Endothelial cell of coronary artery (primary cell): Measurements from ENCODE around the gene RHEBL1. TPM values are rescaled to one million over a fixed set of nuclear protein-coding genes. Genes with fewer than 3 reads are reported as not detected.

Experiments
- total RNA-seq: library from RNA; depleted of rRNA; stranded (reverse); fragments of >200 nt; gene quantifications from 2 replicates; pipeline ENCODE4 v1.2.3, GENCODE V29; 2014

Gene RHEBL1, protein sequence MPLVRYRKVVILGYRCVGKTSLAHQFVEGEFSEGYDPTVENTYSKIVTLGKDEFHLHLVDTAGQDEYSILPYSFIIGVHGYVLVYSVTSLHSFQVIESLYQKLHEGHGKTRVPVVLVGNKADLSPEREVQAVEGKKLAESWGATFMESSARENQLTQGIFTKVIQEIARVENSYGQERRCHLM
- total RNA-seq = 0.94 and 2.1 TPM in 2 replicates

DNA sequence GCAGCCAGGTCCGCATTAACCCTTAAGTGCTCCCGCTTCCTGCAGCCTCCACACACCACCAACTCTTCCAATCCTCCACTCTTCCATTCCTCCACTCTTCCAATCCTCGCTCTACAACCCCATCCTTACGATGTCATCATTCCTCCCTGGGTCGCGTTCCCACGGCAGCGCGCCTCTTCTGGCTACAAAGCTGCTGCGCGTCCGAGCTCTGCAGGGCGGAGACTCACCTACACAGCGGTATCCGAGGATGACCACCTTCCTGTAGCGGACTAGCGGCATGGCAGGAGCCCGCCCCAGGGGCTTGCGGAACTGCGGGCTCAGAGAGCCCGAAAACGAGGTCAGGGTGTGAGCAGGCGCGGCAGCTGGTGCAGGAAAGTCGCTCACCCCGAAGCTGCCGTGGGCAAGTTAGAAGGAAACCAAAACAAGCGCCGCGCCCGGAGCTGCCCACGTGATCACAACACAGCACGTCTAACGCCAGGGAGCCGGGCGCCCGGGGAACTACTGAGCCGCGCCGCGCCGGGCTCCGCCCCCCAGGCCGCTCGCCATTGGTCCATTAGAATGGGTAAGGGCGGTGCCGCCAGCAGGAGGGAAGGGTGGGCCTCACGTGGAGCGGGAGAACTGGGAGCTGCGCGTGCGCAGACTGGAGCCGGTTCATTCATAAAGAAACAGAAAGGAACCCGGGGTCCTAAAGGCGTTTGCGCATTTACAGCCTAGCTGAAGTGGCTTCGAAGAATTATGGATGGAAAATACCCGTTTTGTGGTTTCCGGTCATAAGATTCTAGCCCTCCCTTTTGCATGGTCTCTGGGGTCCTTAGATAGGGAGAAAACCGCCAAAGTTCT is at the start of gene RHEBL1:
Gene RHEBL1 (minus strand): TSS at position 473 of the 840 bp plus-strand sequence. CDS start 194 bp downstream, at position 279.

DNA sequence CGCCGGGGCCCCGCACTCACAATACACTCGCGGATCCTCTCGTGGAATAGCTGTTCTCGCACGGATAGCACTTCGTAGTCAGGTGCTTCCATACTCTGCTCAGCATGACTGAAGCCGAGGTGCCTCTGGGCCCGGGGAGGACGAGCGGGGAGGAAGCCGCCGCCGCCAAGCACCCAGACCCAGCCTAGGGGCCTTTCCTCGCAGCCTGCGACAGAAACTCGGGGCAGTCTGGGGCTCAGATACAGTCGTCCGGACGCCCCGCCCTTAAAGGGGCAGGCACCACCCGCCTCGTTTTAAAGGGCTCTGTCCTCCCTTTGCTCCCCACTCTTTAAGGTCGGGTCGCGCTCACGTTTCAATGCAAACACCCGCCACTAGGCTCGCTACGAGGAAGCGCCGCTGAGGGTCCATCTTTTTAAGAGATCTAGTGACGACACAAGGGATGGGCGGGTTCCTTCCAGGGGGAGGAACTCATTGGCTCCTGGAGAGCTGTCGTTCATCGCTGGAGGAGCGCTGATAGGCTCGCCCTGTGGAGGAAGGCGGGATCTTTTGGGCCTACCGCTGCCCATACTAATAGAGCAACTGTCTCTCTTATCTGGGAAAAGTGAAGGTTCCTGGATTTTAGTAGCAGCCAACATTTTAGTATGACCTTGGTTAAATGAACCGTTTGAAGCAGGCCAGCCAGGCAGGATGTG is 40.8 kb upstream of the RHEBL1 start, which contains the start of gene LMBR1L:
Gene LMBR1L (minus strand): TSS at position 384 of the 692 bp plus-strand sequence. CDS start 292 bp downstream, at position 92.

DNA sequence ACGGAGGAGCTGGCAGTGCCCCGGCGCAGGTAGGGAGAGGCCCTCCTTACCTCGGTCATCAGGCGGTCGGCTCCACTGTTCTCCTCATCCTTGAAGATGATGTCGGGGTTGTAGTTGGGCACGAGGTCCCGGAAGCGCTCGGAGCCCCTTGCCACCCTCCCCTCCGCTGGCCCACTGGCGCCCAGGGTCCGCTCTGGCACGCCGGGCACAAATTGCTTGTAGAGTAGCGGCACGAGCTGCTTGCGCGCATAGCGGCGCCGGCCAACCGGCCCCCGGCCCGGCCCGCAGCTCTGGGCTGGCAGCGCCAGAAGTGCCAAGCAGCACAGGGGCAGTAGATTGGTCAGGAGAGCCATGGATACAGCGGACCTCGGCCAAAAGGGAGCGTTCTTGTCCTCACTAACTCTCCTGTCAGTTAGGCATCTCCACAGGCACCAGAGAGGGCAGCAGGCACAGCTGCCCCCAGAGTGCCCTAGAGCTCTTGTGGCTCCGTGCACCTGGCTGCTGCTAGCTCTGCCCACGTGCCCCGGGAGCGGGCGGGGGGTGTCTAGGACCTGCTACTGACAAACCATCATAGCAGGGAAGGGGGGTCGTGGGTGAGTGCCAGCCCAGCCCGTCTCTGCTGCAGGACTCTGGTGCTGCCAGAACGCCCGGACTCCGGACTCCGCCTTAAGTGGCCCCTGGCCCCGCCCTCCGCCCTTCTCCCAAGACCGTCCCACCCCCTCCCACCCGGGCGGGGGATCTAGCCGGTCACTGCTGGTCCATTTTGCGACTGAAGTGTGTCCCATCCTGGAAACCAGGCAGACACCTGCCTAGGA is 24.6 kb upstream of the RHEBL1 start, which contains the start of gene DHH:
Gene DHH (minus strand): TSS at position 642 of the 815 bp plus-strand sequence. CDS start 289 bp downstream, at position 353.

DNA sequence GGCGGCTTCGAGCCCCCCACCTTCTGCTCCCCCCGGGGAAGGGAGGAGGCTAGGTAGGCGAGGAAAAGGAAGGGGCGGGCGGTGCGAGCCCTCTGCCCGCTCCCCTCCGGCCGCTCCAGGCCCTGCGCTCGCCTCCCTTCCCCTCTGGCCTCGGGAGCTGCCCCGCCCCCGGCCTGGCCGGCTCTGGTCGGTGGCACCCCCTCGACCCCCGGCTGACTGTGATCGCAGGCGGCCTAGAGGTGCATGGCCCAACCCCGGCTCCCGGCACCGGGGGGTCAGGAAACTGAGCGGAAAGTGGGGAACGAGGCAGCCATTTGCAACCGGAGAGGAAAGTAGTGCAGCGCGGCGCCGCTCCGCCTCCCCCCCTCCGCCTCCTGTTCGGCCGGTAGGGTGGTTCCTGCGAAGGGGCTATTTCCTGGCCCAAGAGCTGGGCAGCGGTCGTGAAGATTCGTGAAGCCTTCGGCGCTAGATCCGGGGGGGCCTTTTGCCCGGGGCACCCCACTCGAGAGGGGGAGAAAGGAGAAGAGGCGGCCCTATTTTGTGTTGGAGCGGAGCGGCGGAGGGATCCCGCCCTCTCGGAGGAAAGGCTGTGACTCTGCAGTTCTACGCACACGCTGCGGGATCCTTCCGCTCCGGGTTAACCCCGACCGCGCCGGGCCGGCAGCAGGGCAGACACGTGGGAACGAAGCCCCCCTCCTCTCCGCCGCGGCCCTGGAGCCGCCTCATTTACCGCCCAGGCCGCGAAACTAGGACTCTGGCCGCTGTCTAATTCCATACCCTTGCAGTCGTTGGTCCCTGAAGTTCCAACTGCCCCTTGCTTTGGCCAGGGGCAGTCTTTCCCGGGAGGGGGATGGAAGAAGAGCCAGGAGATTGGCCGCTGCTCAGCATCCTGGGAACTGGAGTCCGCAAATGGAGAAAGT is 9.3 kb downstream of the RHEBL1 start, which contains the start of gene KMT2D:
Gene KMT2D (minus strand): TSS at position 558 of the 920 bp plus-strand sequence. CDS start 5,470 bp downstream, outside the sequence.

DNA sequence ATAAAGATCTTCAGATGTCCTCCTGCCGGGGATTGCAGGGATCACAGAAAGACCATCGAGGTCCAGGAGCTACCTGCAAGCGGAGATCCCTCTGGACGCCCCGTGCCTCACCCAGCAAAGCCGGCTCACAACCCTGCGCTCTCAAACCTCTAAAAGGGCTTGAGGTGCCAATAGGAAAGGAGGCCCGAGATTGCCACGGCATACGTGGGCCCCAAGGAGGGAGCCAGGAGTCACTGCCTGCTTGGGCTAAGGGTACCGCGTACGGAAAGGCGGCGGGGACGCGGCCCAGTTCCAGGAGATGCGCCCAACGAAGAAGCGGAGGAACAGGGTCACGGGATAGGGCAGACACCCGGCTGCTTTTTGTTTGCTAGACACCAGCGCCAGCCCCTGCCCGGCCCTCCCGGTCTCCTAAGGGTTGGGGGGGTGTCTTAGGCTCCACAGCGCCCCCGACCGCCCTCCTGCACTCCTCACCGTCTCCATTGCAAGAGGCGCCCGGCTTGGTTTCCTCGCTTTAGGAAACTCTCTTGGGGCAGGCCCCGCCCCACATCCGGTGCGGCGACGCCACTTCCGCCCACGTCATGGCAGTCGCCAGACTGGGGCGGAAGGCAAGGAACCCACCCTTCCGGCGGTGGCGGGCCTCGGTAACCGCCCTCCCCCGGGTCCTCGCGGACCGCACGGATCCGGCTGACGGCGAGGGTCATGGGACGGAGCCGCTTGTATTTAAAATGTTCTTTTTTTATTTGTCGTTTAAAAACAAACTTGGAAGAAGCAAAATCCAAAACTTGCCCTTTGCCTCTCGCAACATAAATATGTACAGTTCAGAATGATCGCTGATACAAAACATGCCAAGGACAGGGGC is 51.3 kb downstream of the RHEBL1 start, which contains the start of gene PRKAG1:
Gene PRKAG1 (minus strand): TSS at position 516 of the 859 bp plus-strand sequence. CDS start 36 bp downstream, at position 480.

Other genes starting within 250 kb of the RHEBL1 start
- gene DDX23, start 217.8 kb downstream of the RHEBL1 start, total RNA-seq = 98.9 and 102 TPM in 2 replicates
- 1.5 and 2.9 TPM in 2 replicates for gene RND1, start 204.1 kb downstream of the RHEBL1 start, total RNA-seq
- gene FKBP11, start 144.5 kb downstream of the RHEBL1 start, total RNA-seq = 13.0 and 19.2 TPM in 2 replicates
- gene ARF3, start 112.5 kb downstream of the RHEBL1 start, total RNA-seq = 37.4 and 38.4 TPM in 2 replicates
- gene WNT10B, start 98.2 kb downstream of the RHEBL1 start, total RNA-seq = 0.09 TPM in 1 of 2 replicates, not detected in the other
- gene WNT1, start 91.7 kb downstream of the RHEBL1 start, total RNA-seq = not detected in 2 replicates
- gene DDN, start 70.6 kb downstream of the RHEBL1 start, total RNA-seq = 0.09 TPM in 2 replicates
- 45.0 and 48.8 TPM in 2 replicates for gene PRKAG1, start 51.2 kb downstream of the RHEBL1 start, total RNA-seq
- gene KMT2D, start 9.2 kb downstream of the RHEBL1 start, total RNA-seq = 36.2 and 58.5 TPM in 2 replicates
- 7.5 and 7.8 TPM in 2 replicates for gene DHH, start 24.8 kb upstream of the RHEBL1 start, total RNA-seq
- gene LMBR1L, start 40.9 kb upstream of the RHEBL1 start, total RNA-seq = 73.7 and 107 TPM in 2 replicates
- 1,723 and 2,063 TPM in 2 replicates for gene TUBA1B, start 61.4 kb upstream of the RHEBL1 start, total RNA-seq
- gene TUBA1A, start 119.1 kb upstream of the RHEBL1 start, total RNA-seq = 928 and 1,246 TPM in 2 replicates
- gene TUBA1C, start 195.1 kb upstream of the RHEBL1 start, total RNA-seq = 234 and 342 TPM in 2 replicates
- gene PRPH, start 225.2 kb upstream of the RHEBL1 start, total RNA-seq = 0.19 and 0.36 TPM in 2 replicates